ENCODE measurements around the gene NINL.

DNA sequence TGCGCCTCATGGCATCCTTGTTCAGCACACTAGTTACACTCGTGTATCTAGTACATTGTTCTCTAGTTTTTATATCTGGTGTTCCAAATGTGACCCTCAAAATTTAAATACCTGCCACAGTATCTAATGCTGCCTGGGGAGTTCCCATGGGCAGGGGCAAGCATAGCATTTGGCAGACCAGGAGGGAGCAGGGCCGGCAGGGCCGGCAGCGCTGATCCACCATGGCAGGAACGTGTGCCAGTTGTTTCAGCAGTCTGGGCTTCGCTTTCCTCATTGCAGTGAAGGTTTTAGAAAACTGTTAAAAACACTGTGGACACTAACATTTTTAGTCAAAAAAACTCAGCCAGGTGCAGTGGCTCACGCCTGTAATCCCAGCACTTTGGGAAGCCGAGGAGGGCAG lies 19.3 kb upstream of the NINL start:
- TF ChIP-seq CTCF (IDR thresholded peaks at IDR 0.05) = no peak
- no peak for TF ChIP-seq POLR2A (IDR thresholded peaks at IDR 0.05)

All from Peyer's patch (tissue), 4 donors.